DND-41 (cell line): ENCODE data around the gene LUM.

Experiments
- ATAC-seq: fragments of 200-7000 bp; cut with Tn5 transposase; 3 replicates; pipeline ENCODE4 v1.9.1; 2021; ENCODE audit warnings: low read depth; ENCODE audit not compliant: insufficient read depth
- DNase-seq: peaks from one replicate; pipeline ENCODE4 v3.0.0-alpha.2; 2020
- H2AFZ ChIP-seq: 2 replicates; pipeline ENCODE4 v1.6.0; 2012; ENCODE audit warnings: low read depth, low read length
- H3K27ac ChIP-seq: 2 replicates; pipeline ENCODE4 v1.5.1; 2012; ENCODE audit warnings: low read length, inconsistent platforms
- H3K27me3 ChIP-seq: fragments of 200-600 bp; sonication (generic); 2 replicates; pipeline ENCODE4 v1.6.0; 2012; ENCODE audit warnings: low read length, mild to moderate bottlenecking, inconsistent platforms; ENCODE audit not compliant: insufficient read depth, poor library complexity
- H3K36me3 ChIP-seq: 2 replicates; pipeline ENCODE4 v1.5.1; 2012; ENCODE audit warnings: low read length, inconsistent platforms; ENCODE audit not compliant: insufficient read depth
- H3K4me1 ChIP-seq: 2 replicates; pipeline ENCODE4 v1.5.1; 2012; ENCODE audit warnings: mild to moderate bottlenecking, low read length; ENCODE audit not compliant: insufficient read depth
- H3K4me2 ChIP-seq: 2 replicates; pipeline ENCODE4 v1.6.0; 2012; ENCODE audit warnings: mild to moderate bottlenecking, moderate library complexity, low read length, inconsistent platforms; ENCODE audit not compliant: insufficient read depth
- H3K4me3 ChIP-seq, 2 experiments: fragments of 200-600 bp in 1 of 2; shearing (Covaris generic) in 1 of 2; 2 replicates each; pipeline ENCODE4 v1.5.1; 2012 to 2016; ENCODE audit warnings: inconsistent platforms in 2 of 2, low read length in 2 of 2, mild to moderate bottlenecking in 2 of 2, low read depth in 1 of 2, moderate library complexity in 1 of 2
- H3K79me2 ChIP-seq: 2 replicates; pipeline ENCODE4 v1.6.0; 2012; ENCODE audit warnings: low read length, inconsistent platforms; ENCODE audit not compliant: insufficient read depth
- H3K9ac ChIP-seq: 2 replicates; pipeline ENCODE4 v1.6.0; 2012; ENCODE audit warnings: low read depth, mild to moderate bottlenecking, inconsistent platforms, low read length, moderate library complexity
- H3K9me3 ChIP-seq: 2 replicates; pipeline ENCODE4 v1.5.1; 2012; ENCODE audit warnings: low read length, moderate library complexity, mild to moderate bottlenecking, inconsistent platforms; ENCODE audit not compliant: insufficient read depth, severe bottlenecking
- H4K20me1 ChIP-seq: 2 replicates; pipeline ENCODE4 v1.6.0; 2012; ENCODE audit warnings: low read length; ENCODE audit not compliant: insufficient read depth
- EZH2 ChIP-seq: IDR thresholded peaks from 3 replicates; pipeline ENCODE4 v1.6.1; 2012; ENCODE audit warnings: borderline replicate concordance, low read depth, mild to moderate bottlenecking, moderate library complexity, low read length, inconsistent platforms; ENCODE audit not compliant: severe bottlenecking
- TF ChIP-seq, protein P1 (sequence below): IDR thresholded peaks from 2 replicates; pipeline ENCODE4 v1.5.1; 2012; ENCODE audit warnings: borderline replicate concordance, low read length, moderate library complexity, mild to moderate bottlenecking; ENCODE audit not compliant: poor library complexity, severe bottlenecking; ENCODE audit errors: extremely low read depth

LUM gene, protein sequence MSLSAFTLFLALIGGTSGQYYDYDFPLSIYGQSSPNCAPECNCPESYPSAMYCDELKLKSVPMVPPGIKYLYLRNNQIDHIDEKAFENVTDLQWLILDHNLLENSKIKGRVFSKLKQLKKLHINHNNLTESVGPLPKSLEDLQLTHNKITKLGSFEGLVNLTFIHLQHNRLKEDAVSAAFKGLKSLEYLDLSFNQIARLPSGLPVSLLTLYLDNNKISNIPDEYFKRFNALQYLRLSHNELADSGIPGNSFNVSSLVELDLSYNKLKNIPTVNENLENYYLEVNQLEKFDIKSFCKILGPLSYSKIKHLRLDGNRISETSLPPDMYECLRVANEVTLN

DNA sequence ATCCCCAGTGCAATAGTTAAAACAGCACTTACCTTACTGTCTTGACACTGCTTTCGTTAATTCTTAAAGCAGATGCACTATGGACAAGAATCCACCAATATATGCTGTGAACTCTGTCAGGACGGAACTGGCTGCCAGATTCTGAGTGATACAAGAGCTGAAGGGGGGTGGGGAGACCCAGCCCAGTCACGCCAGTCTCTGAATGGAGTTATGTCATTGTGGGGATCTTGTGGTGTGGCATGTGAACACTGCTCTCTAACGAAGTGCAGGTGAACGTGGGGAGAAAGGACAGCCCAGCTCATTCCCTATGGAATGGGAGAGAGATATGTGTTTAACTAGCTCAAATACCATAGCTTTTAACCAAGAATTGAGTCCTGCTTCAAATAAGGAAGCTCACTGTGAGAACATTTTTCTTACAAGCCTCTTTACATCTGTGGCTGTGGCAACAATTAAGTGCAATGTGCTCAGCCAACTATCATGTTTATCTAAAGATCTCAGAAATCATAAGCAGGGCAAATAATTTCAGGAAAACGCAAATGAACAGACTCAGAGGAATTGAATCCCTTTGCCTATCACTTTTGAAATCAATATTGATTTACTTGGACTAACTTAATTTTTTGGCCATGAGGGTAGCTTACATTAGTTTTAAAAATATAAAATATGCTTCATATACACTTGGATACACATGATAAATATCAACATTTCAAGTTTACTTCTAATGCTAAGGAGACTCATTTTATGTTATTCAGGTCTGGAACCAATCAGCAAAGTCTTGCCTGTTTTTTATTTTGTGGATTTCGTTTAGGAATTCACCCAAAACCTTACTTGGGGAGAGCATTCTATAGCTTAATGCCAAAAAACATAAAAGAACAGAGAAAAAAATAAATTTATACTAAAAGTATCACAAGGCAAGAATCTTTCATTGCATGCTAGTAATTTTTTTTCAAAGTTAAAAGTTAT lies at the start of gene LUM:
Gene LUM, minus strand, starts transcription at position 129 of the 960 bp plus-strand sequence. CDS start 2,515 bp downstream, outside the sequence.
- Histone ChIP-seq H4K20me1 (no peaks in the 10 kb centered on the region), H3K27me3 (no peaks in the 10 kb centered on the region), H3K4me3 (no peak within 1 kb of the TSS), H2AFZ (no peak within 1 kb of the TSS), H3K4me1 (no peaks in the 10 kb centered on the region), H3K36me3 (no peaks in the 10 kb centered on the region), H3K4me2 (no peak within 1 kb of the TSS), H3K9me3 (no peaks in the 10 kb centered on the region), H3K27ac (no peak within 1 kb of the TSS), H3K9ac (no peak within 1 kb of the TSS), H3K79me2 (no peaks in the 10 kb centered on the region)
- DNase-seq (no peak), ATAC-seq (no peak)
- TF ChIP-seq, protein P1, sequence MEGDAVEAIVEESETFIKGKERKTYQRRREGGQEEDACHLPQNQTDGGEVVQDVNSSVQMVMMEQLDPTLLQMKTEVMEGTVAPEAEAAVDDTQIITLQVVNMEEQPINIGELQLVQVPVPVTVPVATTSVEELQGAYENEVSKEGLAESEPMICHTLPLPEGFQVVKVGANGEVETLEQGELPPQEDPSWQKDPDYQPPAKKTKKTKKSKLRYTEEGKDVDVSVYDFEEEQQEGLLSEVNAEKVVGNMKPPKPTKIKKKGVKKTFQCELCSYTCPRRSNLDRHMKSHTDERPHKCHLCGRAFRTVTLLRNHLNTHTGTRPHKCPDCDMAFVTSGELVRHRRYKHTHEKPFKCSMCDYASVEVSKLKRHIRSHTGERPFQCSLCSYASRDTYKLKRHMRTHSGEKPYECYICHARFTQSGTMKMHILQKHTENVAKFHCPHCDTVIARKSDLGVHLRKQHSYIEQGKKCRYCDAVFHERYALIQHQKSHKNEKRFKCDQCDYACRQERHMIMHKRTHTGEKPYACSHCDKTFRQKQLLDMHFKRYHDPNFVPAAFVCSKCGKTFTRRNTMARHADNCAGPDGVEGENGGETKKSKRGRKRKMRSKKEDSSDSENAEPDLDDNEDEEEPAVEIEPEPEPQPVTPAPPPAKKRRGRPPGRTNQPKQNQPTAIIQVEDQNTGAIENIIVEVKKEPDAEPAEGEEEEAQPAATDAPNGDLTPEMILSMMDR = no peak
- TF ChIP-seq EZH2 = no peak

DNA sequence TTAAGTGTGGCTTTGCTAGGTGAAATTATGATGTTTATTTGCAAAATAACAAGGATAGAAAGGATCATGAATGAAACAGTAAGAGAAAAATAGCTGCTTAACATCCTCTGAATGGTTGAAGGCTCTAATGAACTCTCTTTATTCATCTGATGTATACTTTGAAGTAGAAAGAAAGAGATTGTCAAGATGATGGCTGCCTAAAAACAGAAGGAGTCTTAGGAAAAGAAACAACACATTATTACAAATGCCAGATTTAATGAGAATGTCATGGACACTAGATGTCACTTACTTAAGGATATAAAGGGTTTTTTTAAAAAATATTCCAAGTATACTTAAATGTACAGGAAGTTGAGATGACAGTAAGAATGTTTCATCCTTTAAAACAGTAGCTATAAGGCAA lies 49.7 kb upstream of the LUM start:
- Histone ChIP-seq H4K20me1 (no peaks in the 10 kb centered on the region), H3K9me3 (no peaks in the 10 kb centered on the region), H3K4me3 (no peak overlapping the region), H3K4me2 (no peak overlapping the region), H3K27ac (no peak overlapping the region), H3K36me3 (no peaks in the 10 kb centered on the region), H3K27me3 (no peaks in the 10 kb centered on the region), H3K4me1 (no peaks in the 10 kb centered on the region), H2AFZ (no peak overlapping the region), H3K79me2 (no peaks in the 10 kb centered on the region), H3K9ac (no peak overlapping the region)
- DNase-seq (no peak), ATAC-seq (no peak)
- no peak for TF ChIP-seq EZH2
- TF ChIP-seq, protein P1 = no peak

DNA sequence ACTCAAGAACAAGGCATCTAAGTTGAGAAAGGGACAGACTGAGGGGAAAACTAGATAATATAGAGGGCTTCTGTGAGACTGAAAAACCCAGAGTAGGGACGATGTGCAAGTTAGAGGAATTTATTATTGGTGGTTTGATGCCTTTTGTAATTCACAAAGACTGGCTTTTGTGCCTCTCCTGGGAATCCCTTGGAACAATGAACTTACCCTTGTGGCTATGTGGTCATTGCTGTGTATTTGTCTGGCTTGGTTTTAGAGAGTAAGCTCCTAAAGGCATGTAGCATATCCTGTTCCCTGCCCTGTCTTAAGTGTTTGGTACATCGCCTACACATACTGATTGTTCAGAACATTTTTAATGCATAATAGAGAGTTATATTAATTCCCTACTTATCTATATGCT lies 44.7 kb upstream of the LUM start:
- H3K36me3 ChIP-seq = no peaks in the 10 kb centered on the region
- no peaks in the 10 kb centered on the region for H3K27me3 ChIP-seq
- DNase-seq (no peak), ATAC-seq (no peak)
- no peaks in the 10 kb centered on the region for H3K9me3 ChIP-seq
- H2AFZ ChIP-seq = no peak overlapping the region
- TF ChIP-seq, protein P1 = no peak
- TF ChIP-seq EZH2 = no peak
- H3K4me2 ChIP-seq = no peak overlapping the region
- no peaks in the 10 kb centered on the region for H4K20me1 ChIP-seq
- H3K9ac ChIP-seq = no peak overlapping the region
- H3K27ac ChIP-seq = no peak overlapping the region
- no peaks in the 10 kb centered on the region for H3K4me1 ChIP-seq
- no peak overlapping the region for H3K4me3 ChIP-seq
- no peaks in the 10 kb centered on the region for H3K79me2 ChIP-seq
